ENCODE results near the gene RSAD1. TPM values are rescaled to one million over a fixed set of nuclear protein-coding genes. Genes with fewer than 3 reads are reported as not detected.

Gene RSAD1
- total RNA-seq, 2 experiments from 2014 or later = 39.2 to 40.4 TPM

DNA sequence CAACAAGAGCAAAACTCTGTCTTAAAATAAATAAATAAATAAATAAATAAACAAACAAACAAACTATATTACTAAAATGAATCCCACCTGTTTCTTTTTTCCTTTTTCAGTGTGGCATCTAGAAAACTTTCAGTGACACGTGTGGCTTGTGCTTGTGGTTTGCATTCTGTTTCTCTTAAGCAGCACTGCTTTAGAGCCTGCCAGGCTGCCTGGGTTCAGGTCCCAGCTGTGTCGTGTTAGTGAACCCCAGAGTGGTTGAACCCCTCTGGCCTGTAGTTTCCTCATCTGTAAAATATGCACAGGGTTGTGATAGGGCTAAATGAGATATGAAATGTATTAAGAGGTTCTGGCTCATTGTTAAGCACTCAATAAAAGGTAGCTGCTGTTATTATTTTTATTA, 41.8 kb downstream of the RSAD1 start:
- Mint-ChIP-seq H3K36me3 (ENCODE audit: low read depth) (no peaks in the 10 kb centered on the region), H3K27me3 (ENCODE audit: low read depth) (no peaks in the 10 kb centered on the region), H3K4me1 (ENCODE audit: low read depth) (peaks cover 12% of the 10 kb centered on the region), H3K27ac (no peak overlapping the region), H3K9me3 (no peaks in the 10 kb centered on the region), H3K4me3 (no peak overlapping the region)
- no peak for DNase-seq
- CTCF ChIA-PET = no interaction called here
- intact Hi-C loops (cut with micrococcal nuclease) = no loop called here

GRCh38 chr17:50521514-50521913, 42.9 kb downstream of the RSAD1 start:
- H3K27ac Mint-ChIP-seq = no peak overlapping the region
- CTCF ChIA-PET = interaction anchor here (0.6 to 1.0 kb wide), 2 partner anchors 21 to 39 kb away, joined by 3 to 5 read pairs; no protein-coding TSS in a partner anchor
- no peaks in the 10 kb centered on the region for H3K9me3 Mint-ChIP-seq
- peaks cover 12% of the 10 kb centered on the region for H3K4me1 Mint-ChIP-seq (ENCODE audit: low read depth)
- no peaks in the 10 kb centered on the region for H3K36me3 Mint-ChIP-seq (ENCODE audit: low read depth)
- intact Hi-C loops (cut with micrococcal nuclease) = no loop called here
- no peak overlapping the region for H3K4me3 Mint-ChIP-seq
- H3K27me3 Mint-ChIP-seq (ENCODE audit: low read depth) = no peaks in the 10 kb centered on the region
- no peak for DNase-seq

- no peak overlapping the region for H3K4me3 Mint-ChIP-seq
- H3K4me1 Mint-ChIP-seq (ENCODE audit: low read depth) = peaks cover 3% of the 10 kb centered on the region
- H3K27ac Mint-ChIP-seq = no peak overlapping the region
- intact Hi-C loops (cut with micrococcal nuclease) = no loop called here
- CTCF ChIA-PET = interaction anchor here (0.6 kb wide), 2 partner anchors 22 to 271 kb away, joined by 3 read pairs; no protein-coding TSS in a partner anchor
- no peaks in the 10 kb centered on the region for H3K27me3 Mint-ChIP-seq (ENCODE audit: low read depth)
- no peak for DNase-seq
- H3K9me3 Mint-ChIP-seq = no peaks in the 10 kb centered on the region
- no peaks in the 10 kb centered on the region for H3K36me3 Mint-ChIP-seq (ENCODE audit: low read depth)
These were observed 44.1 kb downstream of the RSAD1 start for GRCh38 chr17:50522766-50523165.

- CTCF ChIA-PET = interaction anchor here (0.6 kb wide), 2 partner anchors 23 to 271 kb away, joined by 3 read pairs; no protein-coding TSS in a partner anchor
- H3K9me3 Mint-ChIP-seq = no peaks in the 10 kb centered on the region
- no peaks in the 10 kb centered on the region for H3K36me3 Mint-ChIP-seq (ENCODE audit: low read depth)
- H3K27me3 Mint-ChIP-seq (ENCODE audit: low read depth) = no peaks in the 10 kb centered on the region
- no peak for DNase-seq
- no peaks in the 10 kb centered on the region for H3K4me1 Mint-ChIP-seq (ENCODE audit: low read depth)
- no peak overlapping the region for H3K4me3 Mint-ChIP-seq
- no peak overlapping the region for H3K27ac Mint-ChIP-seq
- intact Hi-C loops (cut with micrococcal nuclease) = no loop called here
These were observed 44.5 kb downstream of the RSAD1 start for GRCh38 chr17:50523208-50523607.

DNA sequence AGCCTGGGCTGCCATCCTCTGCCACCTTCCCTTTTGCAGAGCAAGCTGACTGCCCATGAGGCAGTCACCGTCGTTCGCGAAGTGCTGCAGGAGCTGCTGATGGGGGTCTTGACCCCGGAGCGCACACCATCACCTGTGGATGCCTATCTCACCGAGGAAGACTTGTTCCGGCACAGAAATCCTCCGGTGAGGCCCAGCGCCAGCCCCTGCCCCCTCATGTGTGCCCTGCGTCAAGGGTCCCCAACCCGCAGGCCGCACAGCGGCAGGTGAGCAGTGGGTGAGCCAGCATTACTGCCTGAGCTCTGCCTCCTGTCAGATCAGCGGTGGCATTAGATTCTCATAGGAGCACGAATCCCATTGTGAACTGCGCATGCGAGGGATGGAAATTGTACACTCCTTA, 46.2 kb downstream of the RSAD1 start:
- Mint-ChIP-seq H3K9me3 (no peaks in the 10 kb centered on the region), H3K27me3 (ENCODE audit: low read depth) (peaks cover 8% of the 10 kb centered on the region), H3K27ac (no peak overlapping the region), H3K4me3 (no peak overlapping the region), H3K36me3 (ENCODE audit: low read depth) (no peaks in the 10 kb centered on the region), H3K4me1 (ENCODE audit: low read depth) (no peaks in the 10 kb centered on the region)
- no peak for DNase-seq
- intact Hi-C loops (cut with micrococcal nuclease) = no loop called here
- CTCF ChIA-PET = interaction anchor here (0.6 kb wide), 1 partner anchor 135 kb away, joined by 4 read pairs; no protein-coding TSS in a partner anchor

- CTCF ChIA-PET = interaction anchor here (0.6 kb wide), 1 partner anchor 173 kb away, joined by 3 read pairs; no protein-coding TSS in a partner anchor
- Mint-ChIP-seq H3K27ac (no peak overlapping the region), H3K9me3 (no peaks in the 10 kb centered on the region), H3K4me3 (no peak overlapping the region), H3K4me1 (ENCODE audit: low read depth) (no peaks in the 10 kb centered on the region), H3K27me3 (ENCODE audit: low read depth) (peaks cover 27% of the 10 kb centered on the region), H3K36me3 (ENCODE audit: low read depth) (no peaks in the 10 kb centered on the region)
- no peak for DNase-seq
- intact Hi-C loops (cut with micrococcal nuclease) = no loop called here
These were observed 48.6 kb downstream of the RSAD1 start for GRCh38 chr17:50527155-50527762.

DNA sequence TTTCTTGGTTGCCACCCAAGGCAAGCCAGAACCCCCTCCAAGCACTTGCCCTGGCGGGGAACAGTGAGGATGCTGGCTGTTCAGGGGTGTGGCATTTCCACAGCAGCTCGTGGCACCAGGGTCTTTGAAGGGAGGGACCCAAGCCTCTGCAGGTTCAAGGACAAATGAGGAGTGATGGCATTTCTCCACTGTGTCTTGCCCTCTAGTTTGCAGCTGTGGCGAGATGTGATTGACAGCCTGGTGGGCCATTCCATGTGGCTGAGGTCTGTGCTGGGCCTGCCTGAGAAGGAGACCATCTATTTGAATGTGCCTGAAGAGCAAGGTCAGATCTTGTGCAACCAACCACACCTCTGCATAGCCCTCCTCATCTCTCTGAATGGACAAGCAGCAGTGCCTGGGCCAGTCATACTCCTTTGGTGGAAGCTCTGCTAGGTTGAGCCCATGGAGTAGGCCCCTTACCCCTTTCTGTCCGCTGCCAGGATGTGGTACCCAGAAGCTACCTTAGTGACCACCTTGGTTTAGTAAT, 49.4 kb downstream of the RSAD1 start:
- DNase-seq = no peak
- H3K27ac Mint-ChIP-seq = no peak overlapping the region
- H3K4me1 Mint-ChIP-seq (ENCODE audit: low read depth) = peaks cover 2% of the 10 kb centered on the region
- no peak overlapping the region for H3K4me3 Mint-ChIP-seq
- H3K27me3 Mint-ChIP-seq (ENCODE audit: low read depth) = peaks cover 34% of the 10 kb centered on the region
- CTCF ChIA-PET = no interaction called here
- H3K9me3 Mint-ChIP-seq = no peaks in the 10 kb centered on the region
- intact Hi-C loops (cut with micrococcal nuclease) = no loop called here
- no peaks in the 10 kb centered on the region for H3K36me3 Mint-ChIP-seq (ENCODE audit: low read depth)

GRCh38 chr17:50529849-50530248, 51.2 kb downstream of the RSAD1 start:
- H3K4me1 Mint-ChIP-seq (ENCODE audit: low read depth) = peaks cover 15% of the 10 kb centered on the region
- H3K4me3 Mint-ChIP-seq = no peak overlapping the region
- peaks cover 49% of the 10 kb centered on the region for H3K27me3 Mint-ChIP-seq (ENCODE audit: low read depth)
- H3K36me3 Mint-ChIP-seq (ENCODE audit: low read depth) = no peaks in the 10 kb centered on the region
- CTCF ChIA-PET = no interaction called here
- DNase-seq = no peak
- intact Hi-C loops (cut with micrococcal nuclease) = no loop called here
- H3K27ac Mint-ChIP-seq = no peak overlapping the region
- H3K9me3 Mint-ChIP-seq = no peaks in the 10 kb centered on the region

DNA sequence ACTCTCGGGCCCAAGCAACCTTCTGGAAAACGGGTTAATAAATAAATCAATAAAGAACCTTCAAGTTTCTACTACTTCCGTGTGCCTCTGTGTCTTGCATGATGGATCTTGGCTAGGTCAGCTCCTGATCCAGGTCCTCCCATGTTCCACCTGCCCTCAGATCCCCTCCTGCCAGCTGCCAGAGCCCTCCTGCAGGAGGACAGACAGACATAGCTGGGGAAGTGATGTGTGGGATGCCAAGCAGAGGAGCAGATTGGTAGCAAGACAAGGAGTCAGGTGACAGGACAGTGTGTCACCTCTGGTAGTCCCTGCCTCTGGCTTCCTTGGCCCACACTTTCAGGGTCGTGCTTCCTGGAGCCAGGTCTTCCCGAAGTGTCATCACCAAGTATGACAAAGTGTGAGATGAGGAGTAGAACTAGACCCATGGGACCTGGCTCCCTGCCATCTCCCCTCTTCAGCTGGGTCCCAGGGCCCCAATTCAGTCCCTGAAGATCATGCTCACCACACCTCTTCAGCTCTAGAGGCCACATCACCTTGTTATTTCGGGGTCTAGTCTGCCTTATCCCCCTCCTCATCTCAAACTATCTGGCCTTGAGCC, 52.9 kb downstream of the RSAD1 start:
- Mint-ChIP-seq H3K27ac (no peak overlapping the region), H3K4me1 (ENCODE audit: low read depth) (peaks cover 15% of the 10 kb centered on the region), H3K4me3 (no peak overlapping the region), H3K36me3 (ENCODE audit: low read depth) (no peaks in the 10 kb centered on the region), H3K27me3 (ENCODE audit: low read depth) (peaks cover 49% of the 10 kb centered on the region), H3K9me3 (no peaks in the 10 kb centered on the region)
- intact Hi-C loops (cut with micrococcal nuclease) = no loop called here
- CTCF ChIA-PET = interaction anchor here (0.6 to 1.4 kb wide), 4 partner anchors 16 to 149 kb away, joined by 3 to 6 read pairs (median 4); no protein-coding TSS in a partner anchor
- DNase-seq = no peak

- H3K27ac Mint-ChIP-seq = no peak within 1 kb of the TSS
- H3K4me3 Mint-ChIP-seq = no peak within 1 kb of the TSS
- H3K36me3 Mint-ChIP-seq (ENCODE audit: low read depth) = no peaks in the 10 kb centered on the region
- intact Hi-C loops (cut with micrococcal nuclease) = no loop called here
- peaks cover 15% of the 10 kb centered on the region for H3K4me1 Mint-ChIP-seq (ENCODE audit: low read depth)
- H3K27me3 Mint-ChIP-seq (ENCODE audit: low read depth) = peaks cover 49% of the 10 kb centered on the region
- CTCF ChIA-PET = interaction anchor here (0.6 kb wide), 1 partner anchor 201 kb away, joined by 5 read pairs; no protein-coding TSS in a partner anchor
- H3K9me3 Mint-ChIP-seq = no peaks in the 10 kb centered on the region
- no peak for DNase-seq
These were observed 53.9 kb downstream of the RSAD1 start, which contains the start of gene EPN3 for GRCh38 chr17:50532452-50533024. TSS of gene EPN3 (plus strand) at chr17:50532735. CDS start at chr17:50536557, 3,822 bp downstream.

DNA sequence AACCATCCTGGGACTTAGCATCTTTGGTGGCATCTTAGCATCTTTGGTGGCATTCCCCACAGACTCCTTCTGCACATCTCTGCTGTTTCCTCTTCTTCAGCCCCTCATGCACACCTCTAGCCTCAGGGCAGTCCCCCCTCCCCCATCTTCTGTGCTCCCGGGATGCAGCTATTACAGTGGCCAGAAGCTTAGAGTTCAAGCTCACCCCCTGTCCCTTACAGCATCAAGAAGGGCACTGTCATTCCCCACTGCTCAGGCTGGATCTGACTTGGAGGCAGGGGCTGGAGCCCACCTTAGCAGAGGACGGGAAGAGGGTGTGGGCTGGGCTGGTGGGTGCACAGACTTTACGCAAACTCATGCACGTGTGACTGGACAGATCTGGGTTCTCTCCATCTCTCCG, 54.5 kb downstream of the RSAD1 start:
- no peak overlapping the region for H3K4me3 Mint-ChIP-seq
- peaks cover 15% of the 10 kb centered on the region for H3K4me1 Mint-ChIP-seq (ENCODE audit: low read depth)
- H3K9me3 Mint-ChIP-seq = no peaks in the 10 kb centered on the region
- no peaks in the 10 kb centered on the region for H3K36me3 Mint-ChIP-seq (ENCODE audit: low read depth)
- no peak overlapping the region for H3K27ac Mint-ChIP-seq
- intact Hi-C loops (cut with micrococcal nuclease) = no loop called here
- H3K27me3 Mint-ChIP-seq (ENCODE audit: low read depth) = peaks cover 49% of the 10 kb centered on the region
- CTCF ChIA-PET = interaction anchor here (0.6 to 1.2 kb wide), 3 partner anchors 49 to 201 kb away, joined by 3 to 5 read pairs (median 3); no protein-coding TSS in a partner anchor
- DNase-seq = no peak

DNA sequence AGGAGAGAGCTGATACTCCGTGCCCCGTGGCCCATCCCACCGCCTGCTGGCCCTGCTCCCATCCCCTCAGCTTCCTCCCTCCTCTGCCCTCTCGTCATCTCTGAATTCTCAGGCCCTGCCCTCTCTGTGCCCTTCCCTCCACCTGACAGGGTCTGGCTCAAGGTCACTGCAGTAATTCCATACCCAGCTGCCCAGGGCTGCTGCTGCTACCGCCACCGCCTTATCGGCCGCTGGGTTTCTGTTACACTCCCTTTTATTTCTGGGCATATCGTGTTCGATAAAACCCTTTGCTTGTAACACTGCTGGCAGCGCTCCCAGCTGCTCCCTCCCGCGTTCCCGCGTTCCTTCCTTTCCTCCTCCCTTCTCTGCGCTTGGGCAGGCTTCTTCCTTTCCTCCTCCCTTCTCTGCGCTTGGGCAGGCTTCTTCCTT, 55.1 kb downstream of the RSAD1 start:
- no peak overlapping the region for H3K27ac Mint-ChIP-seq
- no peak for DNase-seq
- H3K4me3 Mint-ChIP-seq = no peak overlapping the region
- intact Hi-C loops (cut with micrococcal nuclease) = no loop called here
- no peaks in the 10 kb centered on the region for H3K36me3 Mint-ChIP-seq (ENCODE audit: low read depth)
- peaks cover 49% of the 10 kb centered on the region for H3K27me3 Mint-ChIP-seq (ENCODE audit: low read depth)
- H3K4me1 Mint-ChIP-seq (ENCODE audit: low read depth) = peaks cover 15% of the 10 kb centered on the region
- H3K9me3 Mint-ChIP-seq = no peaks in the 10 kb centered on the region
- CTCF ChIA-PET = interaction anchor here (0.6 to 1.2 kb wide), 2 partner anchors 50 to 185 kb away, joined by 3 read pairs; no protein-coding TSS in a partner anchor

All from activated naive CD4-positive, alpha-beta T cell treated with anti-CD3 and anti-CD28 coated beads for 36 hours (primary cell).